RWPE2 (cell line): Measurements from ENCODE around the gene RAB21.

Experiments
- ATAC-seq: fragments of 200-7000 bp; cut with Tn5 transposase; 3 replicates; pipeline ENCODE4 v1.9.1; 2021; ENCODE audit warnings: low read depth
- DNase-seq: peaks from one replicate; pipeline ENCODE4 v3.0.0-alpha.2; 2020; ENCODE audit warnings: low spot score
- H3K27ac ChIP-seq: fragments of 450-650 bp; 2 replicates; pipeline ENCODE4 v1.5.1; 2017; ENCODE audit warnings: mild to moderate bottlenecking; ENCODE audit not compliant: poor library complexity, severe bottlenecking
- H3K27me3 ChIP-seq: fragments of 250-450 bp; sonication (Bioruptor Pico); 2 replicates; pipeline ENCODE4 v1.5.1; 2021; ENCODE audit warnings: mild to moderate bottlenecking, moderate library complexity; ENCODE audit not compliant: insufficient read depth, poor library complexity, severe bottlenecking
- H3K36me3 ChIP-seq: fragments of 250-450 bp; sonication (Bioruptor Pico); 2 replicates; pipeline ENCODE4 v1.5.1; 2020; ENCODE audit warnings: low read depth, mild to moderate bottlenecking, moderate library complexity
- H3K4me1 ChIP-seq: fragments of 250-450 bp; sonication (Bioruptor Pico); 2 replicates; pipeline ENCODE4 v1.5.1; 2021; ENCODE audit warnings: mild to moderate bottlenecking, moderate library complexity; ENCODE audit not compliant: insufficient read depth, poor library complexity, severe bottlenecking
- H3K4me3 ChIP-seq: fragments of 250-450 bp; sonication (Bioruptor Pico); 2 replicates; pipeline ENCODE4 v1.5.1; 2021; ENCODE audit warnings: mild to moderate bottlenecking, moderate library complexity; ENCODE audit not compliant: severe bottlenecking
- H3K9me3 ChIP-seq: fragments of 250-450 bp; sonication (Bioruptor Pico); 2 replicates; pipeline ENCODE4 v1.5.1; 2021; ENCODE audit warnings: mild to moderate bottlenecking, moderate library complexity; ENCODE audit not compliant: severe bottlenecking
- CTCF ChIP-seq: fragments of 450-650 bp; IDR thresholded peaks from one replicate; pipeline ENCODE4 v1.5.1; 2017; ENCODE audit warnings: mild to moderate bottlenecking, moderate library complexity; ENCODE audit not compliant: poor library complexity, severe bottlenecking

RAB21 gene

GRCh38 chr12:71719647-71720370, 34.9 kb upstream of the RAB21 start:
- Histone ChIP-seq H3K27ac (peak overlapping the region; percentile 69), H3K36me3 (no peaks in the 10 kb centered on the region), H3K4me3 (no peak overlapping the region), H3K9me3 (no peaks in the 10 kb centered on the region), H3K27me3 (no peaks in the 10 kb centered on the region), H3K4me1 (peaks cover 15% of the 10 kb centered on the region)
- no peak for DNase-seq
- ATAC-seq, result peak; percentile 96
- no peak for TF ChIP-seq CTCF

GRCh38 chr12:71721783-71722505, 32.7 kb upstream of the RAB21 start:
- DNase-seq (no peak), ATAC-seq (no peak)
- no peaks in the 10 kb centered on the region for H3K36me3 ChIP-seq
- H3K4me3 ChIP-seq, result no peak overlapping the region
- H3K27me3 ChIP-seq, result no peaks in the 10 kb centered on the region
- H3K27ac ChIP-seq, result no peak overlapping the region
- H3K4me1 ChIP-seq, result peaks cover 15% of the 10 kb centered on the region
- H3K9me3 ChIP-seq, result no peaks in the 10 kb centered on the region
- no peak for TF ChIP-seq CTCF

GRCh38 chr12:71725011-71725410, 29.7 kb upstream of the RAB21 start:
- Histone ChIP-seq H3K27ac (no peak overlapping the region), H3K9me3 (no peaks in the 10 kb centered on the region), H3K4me3 (no peak overlapping the region), H3K27me3 (no peaks in the 10 kb centered on the region), H3K36me3 (no peaks in the 10 kb centered on the region), H3K4me1 (peaks cover 9% of the 10 kb centered on the region)
- ATAC-seq, result no peak
- no peak for TF ChIP-seq CTCF
- DNase-seq, result no peak

- no peaks in the 10 kb centered on the region for H3K9me3 ChIP-seq
- no peak overlapping the region for H3K4me3 ChIP-seq
- H3K4me1 ChIP-seq, result peaks cover 3% of the 10 kb centered on the region
- H3K27ac ChIP-seq, result no peak overlapping the region
- ATAC-seq (no peak), DNase-seq (no peak)
- H3K36me3 ChIP-seq, result no peaks in the 10 kb centered on the region
- no peaks in the 10 kb centered on the region for H3K27me3 ChIP-seq
- no peak for TF ChIP-seq CTCF
These were observed 28.1 kb upstream of the RAB21 start for GRCh38 chr12:71726548-71726947.

- no peak for DNase-seq
- no peak for ATAC-seq
- no peaks in the 10 kb centered on the region for H3K36me3 ChIP-seq
- H3K27me3 ChIP-seq, result no peaks in the 10 kb centered on the region
- no peak overlapping the region for H3K4me3 ChIP-seq
- no peak overlapping the region for H3K27ac ChIP-seq
- no peaks in the 10 kb centered on the region for H3K9me3 ChIP-seq
- peaks cover 3% of the 10 kb centered on the region for H3K4me1 ChIP-seq
- no peak for TF ChIP-seq CTCF
These were observed 26.7 kb upstream of the RAB21 start for GRCh38 chr12:71727958-71728357.
